HG03432 (cell line): Measurements from ENCODE around the gene EHD3.
A peak's percentile ranks its signal among the peaks of the same experiment; 100 is the strongest.

ENCODE experiments used
- ATAC-seq: cut with Tn5 transposase; IDR thresholded peaks from one replicate; pipeline ENCODE4 v1.9.1; 2021; ENCODE audit warnings: mild to moderate bottlenecking, moderate library complexity; ENCODE audit not compliant: unreplicated experiment

The EHD3 gene

GRCh38 chr2:31254237-31255203 is 20.6 kb downstream of the EHD3 start:
- ATAC-seq, result no peak

- peak; percentile 73 for ATAC-seq
These were observed 22.1 kb downstream of the EHD3 start for GRCh38 chr2:31255911-31256571.

GRCh38 chr2:31256611-31257382 is 22.8 kb downstream of the EHD3 start:
- ATAC-seq, result peak; percentile 2

- peak; percentile 37 for ATAC-seq
These were observed 24.4 kb downstream of the EHD3 start for GRCh38 chr2:31258351-31258750.

GRCh38 chr2:31259075-31259474 is 25.1 kb downstream of the EHD3 start:
- no peak for ATAC-seq

GRCh38 chr2:31260870-31261269 is 26.9 kb downstream of the EHD3 start:
- no peak for ATAC-seq

- ATAC-seq, result no peak
These were observed 29.8 kb downstream of the EHD3 start for GRCh38 chr2:31263636-31264190.

- ATAC-seq, result no peak
These were observed 31.3 kb downstream of the EHD3 start for GRCh38 chr2:31265234-31265633.

- no peak for ATAC-seq
These were observed 32.9 kb downstream of the EHD3 start for GRCh38 chr2:31266804-31267203.

- no peak for ATAC-seq
These were observed 33.6 kb downstream of the EHD3 start for GRCh38 chr2:31267437-31268120.

GRCh38 chr2:31268344-31268743 is 34.4 kb downstream of the EHD3 start:
- no peak for ATAC-seq

GRCh38 chr2:31269087-31269486 is 35.1 kb downstream of the EHD3 start:
- ATAC-seq, result no peak

- no peak for ATAC-seq
These were observed 36.2 kb downstream of the EHD3 start for GRCh38 chr2:31270131-31270530.

- no peak for ATAC-seq
These were observed 36.9 kb downstream of the EHD3 start for GRCh38 chr2:31270822-31271231.

GRCh38 chr2:31271851-31272267 is 37.9 kb downstream of the EHD3 start:
- no peak for ATAC-seq

GRCh38 chr2:31274401-31275075 is 40.6 kb downstream of the EHD3 start:
- no peak for ATAC-seq

GRCh38 chr2:31275976-31276375 is 42.0 kb downstream of the EHD3 start:
- ATAC-seq, result no peak

- ATAC-seq, result no peak
These were observed 43.7 kb downstream of the EHD3 start for GRCh38 chr2:31277621-31278020.

GRCh38 chr2:31282634-31283033 is 48.7 kb downstream of the EHD3 start:
- no peak for ATAC-seq
